HG03432 (cell line): Measurements from ENCODE around the gene ADAMTS3.

Source experiments
- ATAC-seq: cut with Tn5 transposase; IDR thresholded peaks from one replicate; pipeline ENCODE4 v1.9.1; 2021; ENCODE audit warnings: mild to moderate bottlenecking, moderate library complexity; ENCODE audit not compliant: unreplicated experiment

The ADAMTS3 gene

GRCh38 chr4:72568959-72569718, at the start of gene ADAMTS3:
Gene ADAMTS3 (minus strand): TSS chr4:72569221. CDS start chr4:72568762, 459 bp downstream.
- ATAC-seq: peak; percentile 50

DNA sequence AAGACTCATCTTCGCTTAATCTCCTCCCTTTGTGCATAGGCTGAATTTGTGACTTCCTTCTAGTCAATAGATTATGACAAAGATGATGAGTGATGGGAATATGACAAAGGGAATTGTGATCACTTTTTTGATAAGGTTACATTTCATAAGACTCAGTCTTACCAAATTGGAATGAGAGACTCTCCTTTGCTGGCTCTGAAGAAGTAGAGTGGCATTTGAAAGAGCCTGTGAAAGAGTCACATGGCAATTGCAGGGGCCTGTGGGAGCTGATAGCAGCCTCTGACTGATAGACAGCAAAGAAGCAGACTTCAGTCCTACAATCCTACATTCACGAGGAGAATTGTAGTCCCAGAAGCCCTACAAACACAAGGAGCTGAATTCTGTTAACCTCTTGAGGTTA, 44.9 kb upstream of the ADAMTS3 start:
- no peak for ATAC-seq

GRCh38 chr4:72606751-72607150, 37.7 kb upstream of the ADAMTS3 start:
- no peak for ATAC-seq

GRCh38 chr4:72604324-72604723, 35.3 kb upstream of the ADAMTS3 start:
- ATAC-seq: no peak

DNA sequence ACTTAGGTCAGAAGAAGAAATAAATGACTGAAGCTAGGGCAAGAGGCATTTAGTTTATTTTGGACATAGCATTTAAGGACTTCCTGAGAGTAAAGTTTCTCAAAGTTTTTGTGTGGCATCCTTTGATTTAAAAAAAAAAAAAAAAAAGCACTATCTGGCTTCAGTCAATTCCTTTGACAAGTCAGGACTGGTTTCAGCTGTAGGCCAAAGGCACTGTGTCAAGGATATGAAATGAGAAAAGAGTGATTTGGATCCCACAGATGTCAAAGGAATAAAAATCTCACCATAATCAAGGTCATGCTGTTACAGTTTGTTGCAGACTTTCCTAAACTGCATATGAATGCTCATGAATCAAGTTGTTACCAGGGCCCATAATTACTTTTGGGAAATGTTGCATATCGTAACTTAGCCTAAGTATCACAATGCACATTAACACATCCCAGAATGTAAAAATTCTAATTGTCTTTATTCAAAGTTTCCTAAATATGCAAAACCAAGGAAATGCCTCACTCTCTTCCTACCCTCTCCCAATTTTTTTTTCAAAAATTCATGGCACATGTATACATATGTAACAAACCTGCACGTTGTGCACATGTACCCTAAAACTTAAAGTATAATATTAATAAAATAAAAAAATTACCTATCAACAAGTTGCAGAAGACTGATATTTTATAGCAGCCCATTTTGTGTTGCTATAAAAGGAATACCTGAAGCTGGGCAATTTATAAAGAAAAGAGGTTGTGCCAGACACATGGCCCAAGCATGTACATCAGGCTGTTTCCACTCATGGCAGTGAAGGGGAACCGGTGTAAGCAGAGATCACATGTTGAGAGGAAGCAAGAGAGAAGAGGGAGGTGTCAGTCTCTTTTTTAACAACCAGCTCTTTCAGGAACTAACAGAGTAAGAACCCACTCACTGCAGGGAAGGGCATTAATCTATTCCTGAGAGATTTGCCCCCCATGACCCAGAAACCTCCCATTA, 33.7 kb upstream of the ADAMTS3 start:
- ATAC-seq: no peak

- no peak for ATAC-seq
These were observed 22.8 kb upstream of the ADAMTS3 start for GRCh38 chr4:72591547-72592454.

DNA sequence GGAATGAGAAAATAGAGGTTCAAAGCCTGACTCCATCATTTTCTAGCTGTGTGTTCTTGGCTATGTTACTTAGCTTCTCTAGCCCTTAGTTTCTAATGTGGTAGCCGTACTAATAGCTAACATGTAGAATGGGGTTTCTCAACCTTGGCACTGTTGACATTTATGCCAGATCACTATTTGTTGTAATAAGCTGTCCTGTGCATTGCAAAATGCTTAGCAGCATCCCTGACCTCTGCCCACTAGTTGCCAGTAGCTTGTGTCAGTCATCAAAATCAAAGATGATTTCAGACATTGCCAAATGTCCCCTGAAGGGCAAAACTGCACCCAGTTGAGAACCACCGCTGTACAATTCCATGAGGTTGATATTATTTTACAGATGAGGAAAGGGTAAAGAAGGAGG, 18.3 kb upstream of the ADAMTS3 start:
- no peak for ATAC-seq

GRCh38 chr4:72582853-72583252, 13.8 kb upstream of the ADAMTS3 start:
- no peak for ATAC-seq

DNA sequence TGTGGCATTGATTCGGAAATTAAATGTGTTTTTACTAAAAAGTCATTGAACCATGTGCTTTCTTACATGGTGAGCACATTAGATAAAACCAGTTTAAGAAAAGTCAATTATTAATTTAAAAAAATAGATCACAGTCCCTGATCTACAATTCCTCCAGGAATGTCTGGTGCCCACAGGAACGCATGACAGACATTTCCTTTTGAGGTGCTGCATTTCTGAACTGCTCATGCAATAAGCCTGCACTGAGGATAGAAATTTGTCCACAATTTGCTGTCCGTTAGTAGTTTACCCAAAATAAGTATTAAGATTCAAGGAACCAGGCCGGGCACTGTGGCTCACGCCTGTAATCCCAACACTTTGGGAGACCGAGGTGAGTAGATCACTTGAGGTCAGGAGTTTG, 8.2 kb upstream of the ADAMTS3 start:
- no peak for ATAC-seq

DNA sequence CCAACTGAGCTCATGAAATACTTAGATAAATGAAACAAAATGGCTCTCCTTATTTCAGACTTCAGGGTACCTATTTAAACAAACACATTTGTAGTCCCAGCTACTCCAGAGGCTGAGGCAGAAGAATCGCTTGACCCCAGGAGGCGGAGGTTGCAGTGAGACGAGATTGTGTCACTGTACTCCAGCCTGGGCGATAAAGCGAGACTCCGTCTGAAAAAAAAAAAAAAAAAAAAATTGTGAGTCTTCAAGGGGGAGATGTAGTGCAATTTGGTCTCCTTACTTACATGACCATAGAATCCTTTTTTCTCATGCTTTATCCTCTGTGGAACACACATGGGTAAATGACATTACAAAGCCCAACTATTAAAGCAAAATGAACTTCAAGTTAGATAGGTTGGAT, 2.3 kb upstream of the ADAMTS3 start:
- no peak for ATAC-seq

DNA sequence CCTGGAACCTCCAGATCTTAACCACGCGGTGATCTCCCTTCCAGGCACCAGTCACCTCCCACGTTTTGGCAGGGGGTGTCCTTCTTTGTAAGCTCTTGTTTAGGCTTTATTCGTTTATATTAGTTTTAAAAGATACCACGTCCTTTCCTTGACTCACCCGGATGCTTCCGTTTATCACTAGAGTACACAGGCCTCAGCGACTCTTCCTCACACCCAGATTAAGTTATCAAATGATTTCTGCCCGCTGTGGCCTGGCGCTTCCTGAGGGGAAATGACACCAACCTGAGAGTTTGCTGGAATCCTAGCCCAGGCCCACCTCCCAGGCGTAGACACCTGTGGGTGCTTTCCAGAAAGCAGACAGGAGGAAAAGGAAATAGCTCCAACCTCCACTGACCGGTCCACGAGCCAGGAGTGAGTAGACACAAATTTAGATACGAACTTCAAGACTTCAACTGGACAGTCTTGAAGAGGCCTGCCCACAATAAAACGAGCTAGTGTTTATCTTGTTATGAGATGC, 756 bp upstream of the ADAMTS3 start:
- ATAC-seq: no peak

DNA sequence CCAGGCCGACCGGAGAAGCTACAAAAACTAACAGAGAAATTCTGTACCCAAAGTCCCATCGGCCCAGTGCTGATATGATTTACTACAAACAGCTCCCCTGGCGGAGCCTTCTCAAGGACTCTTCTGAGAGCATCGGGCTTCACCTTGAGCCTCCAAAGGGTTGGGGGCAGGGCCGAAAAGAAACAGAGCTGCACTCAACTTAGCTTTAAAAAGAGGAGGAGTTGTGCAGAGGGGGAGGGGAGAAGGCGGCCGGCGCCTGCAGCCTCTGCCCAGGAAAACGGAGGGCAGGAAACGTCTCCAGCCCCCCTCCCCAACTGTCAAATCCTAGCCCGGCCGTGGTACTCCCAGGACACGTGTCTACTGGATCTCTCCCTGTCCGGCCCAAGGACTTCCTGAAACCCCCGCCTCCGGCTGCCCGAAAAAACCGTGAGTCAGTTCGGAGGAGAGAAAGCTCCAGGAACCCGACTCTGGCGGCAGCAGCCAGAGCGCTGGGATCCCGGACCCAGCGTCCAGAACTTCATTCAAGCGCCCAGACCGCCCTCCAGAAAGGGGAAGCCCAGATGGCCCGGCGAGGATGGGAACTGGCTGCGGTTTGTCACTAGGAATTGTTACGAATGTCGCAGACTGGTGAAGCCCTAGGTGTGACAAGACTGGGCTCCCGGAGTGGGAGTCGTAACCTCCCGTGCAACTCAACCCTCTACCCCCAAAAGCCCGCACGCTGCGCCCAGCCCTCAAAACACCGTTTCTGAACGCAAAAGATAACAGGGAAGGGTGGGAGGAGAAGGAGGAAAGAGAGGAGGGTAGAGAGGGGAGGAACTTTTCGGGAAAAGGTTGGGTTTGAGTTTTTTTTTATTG, 973 bp downstream of the ADAMTS3 start:
- peak; percentile 59 for ATAC-seq

DNA sequence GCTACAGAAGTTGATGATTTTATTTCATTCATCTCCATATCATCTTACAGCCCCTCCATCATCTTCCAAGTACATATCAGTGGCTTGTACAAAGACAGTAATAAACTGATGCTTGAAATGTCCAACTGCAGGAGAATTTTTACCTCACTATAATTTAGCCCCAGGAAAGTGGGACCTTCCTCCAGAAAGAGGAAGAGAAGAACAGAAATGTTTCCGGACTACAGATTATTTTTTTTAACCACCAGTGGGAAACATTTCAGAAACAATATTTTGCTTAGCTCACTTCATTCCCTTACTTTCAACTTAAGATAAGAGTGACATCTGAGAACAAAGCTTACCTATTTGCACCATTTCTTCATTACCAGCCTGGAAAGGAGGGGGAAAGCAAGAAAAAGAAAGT, 2.0 kb downstream of the ADAMTS3 start:
- no peak for ATAC-seq

DNA sequence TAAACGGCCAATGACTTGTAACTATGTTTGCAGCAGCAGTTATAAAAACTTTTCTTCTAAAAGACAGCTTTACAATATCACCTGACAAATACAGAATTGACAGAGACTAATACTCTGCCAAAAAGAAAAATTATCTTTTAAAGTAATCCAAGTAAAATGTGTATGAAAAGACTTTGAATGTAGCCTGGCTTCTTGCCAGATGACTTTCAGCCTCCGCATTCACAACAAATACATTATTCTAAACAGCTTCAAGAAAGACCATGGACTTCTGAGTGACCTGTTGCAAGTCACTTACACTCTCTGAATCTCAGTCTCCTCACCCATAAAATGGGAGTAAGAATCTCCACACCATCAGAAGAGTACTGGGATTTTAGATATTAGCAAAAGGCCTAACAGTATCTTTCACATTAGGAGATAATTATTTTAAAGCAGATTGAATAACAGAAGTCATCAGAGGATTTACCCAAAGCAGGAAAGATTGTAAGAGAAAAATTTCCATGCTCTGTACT, 2.5 kb downstream of the ADAMTS3 start:
- ATAC-seq: no peak

DNA sequence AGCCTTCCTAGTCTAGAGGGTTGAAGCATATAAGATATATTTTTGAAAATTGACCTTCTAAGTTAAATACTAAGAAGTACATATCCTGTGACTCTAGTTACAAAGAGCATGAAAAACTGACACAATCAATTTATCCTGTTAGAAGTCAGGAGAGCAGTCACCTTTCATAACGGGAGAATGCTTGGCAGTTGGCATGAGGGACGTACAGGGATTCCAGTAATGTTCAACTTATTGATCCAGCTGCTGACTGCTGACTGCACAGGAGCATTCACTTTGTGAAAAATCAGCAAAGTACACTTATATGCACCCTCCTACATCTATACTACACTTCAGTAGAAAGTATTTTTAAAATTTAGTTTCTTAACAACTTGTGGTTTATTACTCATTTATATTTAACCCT, 4.2 kb downstream of the ADAMTS3 start:
- no peak for ATAC-seq

- ATAC-seq: no peak
These were observed 4.8 kb downstream of the ADAMTS3 start for GRCh38 chr4:72564184-72564583.

DNA sequence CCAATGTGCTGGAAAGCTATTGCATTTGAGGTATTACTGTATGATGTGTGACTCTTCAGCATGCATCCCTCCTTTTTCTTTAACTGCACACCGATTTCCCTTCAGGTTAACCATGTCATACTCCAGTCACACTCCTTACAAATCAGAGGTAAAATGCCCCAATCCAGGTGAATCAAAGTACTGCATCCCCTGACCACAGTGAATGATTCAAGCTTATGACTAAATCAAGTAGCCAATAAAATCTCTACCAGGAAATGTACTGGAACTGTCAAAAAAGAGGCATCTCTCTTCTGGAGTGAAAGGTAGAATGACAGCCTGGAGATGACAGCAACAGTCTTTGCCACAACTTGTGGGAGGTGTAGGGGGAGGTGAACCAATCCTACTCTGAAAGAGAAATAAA, 10.4 kb downstream of the ADAMTS3 start:
- ATAC-seq: no peak

- ATAC-seq: no peak
These were observed 12.0 kb downstream of the ADAMTS3 start for GRCh38 chr4:72557021-72557420.

GRCh38 chr4:72555377-72555831, 13.6 kb downstream of the ADAMTS3 start:
- no peak for ATAC-seq
